Measurements from ENCODE around the gene GORASP2.

Gene GORASP2

GRCh38 chr2:170928824-170929685, at the start of gene GORASP2:
Gene GORASP2, plus strand, starts transcription at chr2:170929253. Its CDS starts 88 bp downstream, at chr2:170929341.
- DNase-seq (peak; percentile 99), ATAC-seq (peak; percentile 96)
- Mint-ChIP-seq H3K27me3 (no peaks in the 10 kb centered on the region), H3K27ac (peak within 1 kb of the TSS; percentile 99 to 100), H3K4me3 (peak within 1 kb of the TSS; percentile 93 to 98), H3K9me3 (peaks cover 5 to 11% of the 10 kb centered on the region in 2 donors), H3K4me1 (peaks cover 55% of the 10 kb centered on the region)

GRCh38 chr2:170881840-170882239, 47.2 kb upstream of the GORASP2 start:
- Mint-ChIP-seq H3K27me3 (peaks cover 5% of the 10 kb centered on the region), H3K4me3 (no peak overlapping the region), H3K4me1 (peaks cover 8% of the 10 kb centered on the region), H3K9me3 (no peaks in the 10 kb centered on the region), H3K27ac (no peak overlapping the region)
- DNase-seq (no peak), ATAC-seq (no peak)

- Mint-ChIP-seq H3K27ac (no peak overlapping the region), H3K4me3 (no peak overlapping the region), H3K9me3 (no peaks in the 10 kb centered on the region), H3K4me1 (peaks cover 8% of the 10 kb centered on the region), H3K27me3 (peaks cover 5% of the 10 kb centered on the region)
- DNase-seq (no peak), ATAC-seq (no peak)
These were observed 46.3 kb upstream of the GORASP2 start for GRCh38 chr2:170882758-170883157.

- H3K27ac Mint-ChIP-seq = no peak overlapping the region
- no peaks in the 10 kb centered on the region for H3K9me3 Mint-ChIP-seq
- H3K27me3 Mint-ChIP-seq = peaks cover 5% of the 10 kb centered on the region
- ATAC-seq (peak; percentile 23), DNase-seq (no peak)
- H3K4me1 Mint-ChIP-seq = no peaks in the 10 kb centered on the region
- no peak overlapping the region for H3K4me3 Mint-ChIP-seq
These were observed 45.4 kb upstream of the GORASP2 start for GRCh38 chr2:170883683-170884082.

- no peak overlapping the region for H3K27ac Mint-ChIP-seq
- no peak overlapping the region for H3K4me3 Mint-ChIP-seq
- ATAC-seq (no peak), DNase-seq (no peak)
- no peaks in the 10 kb centered on the region for H3K4me1 Mint-ChIP-seq
- no peaks in the 10 kb centered on the region for H3K9me3 Mint-ChIP-seq
- peaks cover 5% of the 10 kb centered on the region for H3K27me3 Mint-ChIP-seq
These were observed 43.8 kb upstream of the GORASP2 start for GRCh38 chr2:170885130-170885791.

- H3K27me3 Mint-ChIP-seq = peaks cover 5% of the 10 kb centered on the region
- no peaks in the 10 kb centered on the region for H3K4me1 Mint-ChIP-seq
- no peak overlapping the region for H3K4me3 Mint-ChIP-seq
- DNase-seq (no peak), ATAC-seq (no peak)
- no peaks in the 10 kb centered on the region for H3K9me3 Mint-ChIP-seq
- no peak overlapping the region for H3K27ac Mint-ChIP-seq
These were observed 42.7 kb upstream of the GORASP2 start for GRCh38 chr2:170886386-170886785.

GRCh38 chr2:170887496-170887895, 41.6 kb upstream of the GORASP2 start:
- no peak for ATAC-seq
- no peak for DNase-seq
- no peak overlapping the region for H3K4me3 Mint-ChIP-seq
- H3K4me1 Mint-ChIP-seq = no peaks in the 10 kb centered on the region
- H3K9me3 Mint-ChIP-seq = no peaks in the 10 kb centered on the region
- H3K27me3 Mint-ChIP-seq = peaks cover under 1% of the 10 kb centered on the region
- H3K27ac Mint-ChIP-seq = no peak overlapping the region

- ATAC-seq (no peak), DNase-seq (no peak)
- Mint-ChIP-seq H3K9me3 (no peaks in the 10 kb centered on the region), H3K27ac (no peak overlapping the region), H3K4me3 (no peak overlapping the region), H3K27me3 (no peaks in the 10 kb centered on the region), H3K4me1 (no peaks in the 10 kb centered on the region)
These were observed 41.2 kb upstream of the GORASP2 start for GRCh38 chr2:170887896-170888295.

- DNase-seq (no peak), ATAC-seq (no peak)
- H3K27ac Mint-ChIP-seq = no peak overlapping the region
- no peaks in the 10 kb centered on the region for H3K9me3 Mint-ChIP-seq
- no peak overlapping the region for H3K4me3 Mint-ChIP-seq
- H3K27me3 Mint-ChIP-seq = no peaks in the 10 kb centered on the region
- H3K4me1 Mint-ChIP-seq = no peaks in the 10 kb centered on the region
These were observed 37.2 kb upstream of the GORASP2 start for GRCh38 chr2:170891893-170892292.

GRCh38 chr2:170892391-170892951, 36.6 kb upstream of the GORASP2 start:
- Mint-ChIP-seq H3K4me1 (no peaks in the 10 kb centered on the region), H3K27ac (no peak overlapping the region), H3K27me3 (no peaks in the 10 kb centered on the region), H3K4me3 (no peak overlapping the region), H3K9me3 (no peaks in the 10 kb centered on the region)
- DNase-seq (no peak), ATAC-seq (no peak)

- ATAC-seq = no peak
- H3K9me3 Mint-ChIP-seq = peaks cover 0 to 6% of the 10 kb centered on the region in 2 donors
- H3K4me1 Mint-ChIP-seq = no peaks in the 10 kb centered on the region
- H3K4me3 Mint-ChIP-seq = no peak overlapping the region
- no peak overlapping the region for H3K27ac Mint-ChIP-seq
- H3K27me3 Mint-ChIP-seq = peaks cover 8% of the 10 kb centered on the region
- no peak for DNase-seq
These were observed 33.9 kb upstream of the GORASP2 start for GRCh38 chr2:170895023-170895757.

- ATAC-seq = no peak
- H3K4me3 Mint-ChIP-seq = no peak overlapping the region
- H3K27ac Mint-ChIP-seq = no peak overlapping the region
- H3K9me3 Mint-ChIP-seq = peaks cover 0 to 6% of the 10 kb centered on the region in 2 donors
- H3K4me1 Mint-ChIP-seq = no peaks in the 10 kb centered on the region
- peaks cover 8% of the 10 kb centered on the region for H3K27me3 Mint-ChIP-seq
- DNase-seq = no peak
These were observed 32.4 kb upstream of the GORASP2 start for GRCh38 chr2:170896622-170897021.

GRCh38 chr2:170897108-170897507, 31.9 kb upstream of the GORASP2 start:
- ATAC-seq = no peak
- H3K9me3 Mint-ChIP-seq = peaks cover 0 to 6% of the 10 kb centered on the region in 2 donors
- H3K4me1 Mint-ChIP-seq = no peaks in the 10 kb centered on the region
- no peak overlapping the region for H3K27ac Mint-ChIP-seq
- H3K27me3 Mint-ChIP-seq = peaks cover 8% of the 10 kb centered on the region
- DNase-seq = no peak
- H3K4me3 Mint-ChIP-seq = no peak overlapping the region

GRCh38 chr2:170905864-170906263, 23.2 kb upstream of the GORASP2 start:
- Mint-ChIP-seq H3K4me3 (no peak overlapping the region), H3K27me3 (peaks cover 5% of the 10 kb centered on the region)
- no peak for DNase-seq

GRCh38 chr2:170911314-170911889, 17.7 kb upstream of the GORASP2 start:
- Mint-ChIP-seq H3K27ac (no peak overlapping the region), H3K9me3 (peaks cover 24 to 49% of the 10 kb centered on the region in 2 donors), H3K27me3 (no peaks in the 10 kb centered on the region), H3K4me3 (no peak overlapping the region), H3K4me1 (no peaks in the 10 kb centered on the region)
- DNase-seq = no peak
- ATAC-seq = no peak

More at GRCh38 chr2:170905864-170906263, 23.2 kb upstream of the GORASP2 start:
- Mint-ChIP-seq H3K27ac (no peak overlapping the region), H3K9me3 (peaks cover 3 to 19% of the 10 kb centered on the region in 2 donors), H3K4me1 (no peaks in the 10 kb centered on the region)
- no peak for ATAC-seq

Data from stimulated activated naive CD8-positive, alpha-beta T cell treated with anti-CD3 and anti-CD28 coated beads, Interleukin-15, amount 100 ng/mL, for 72 hours (primary cell).